T-helper 1 cell (primary cell): ENCODE results near the gene KTN1.

Experiments used
- DNase-seq, 5 donors: peaks; one replicate each; pipeline ENCODE4 v3.0.0-alpha.2; 2012 to 2020

The KTN1 gene

DNA sequence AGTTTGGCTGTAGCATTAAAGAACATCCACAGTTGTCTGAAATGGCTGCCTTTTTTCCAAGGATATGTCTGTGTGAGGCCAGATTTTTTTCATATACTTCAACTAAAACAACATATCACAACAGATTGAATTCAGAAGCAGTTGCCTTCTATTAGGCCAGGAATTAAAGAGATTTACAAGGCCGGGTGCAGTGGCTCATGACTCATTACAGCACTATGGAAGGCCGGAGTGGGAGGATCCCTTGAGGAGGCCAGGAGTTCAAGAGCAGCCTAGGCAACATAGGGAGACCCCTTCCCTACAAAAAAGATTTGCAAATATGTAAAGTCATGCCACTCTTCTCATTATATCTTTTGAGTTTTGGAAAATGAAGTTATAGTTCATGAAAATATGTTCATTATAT, 108.6 kb downstream of the KTN1 start:
- DNase-seq: no peak

DNA sequence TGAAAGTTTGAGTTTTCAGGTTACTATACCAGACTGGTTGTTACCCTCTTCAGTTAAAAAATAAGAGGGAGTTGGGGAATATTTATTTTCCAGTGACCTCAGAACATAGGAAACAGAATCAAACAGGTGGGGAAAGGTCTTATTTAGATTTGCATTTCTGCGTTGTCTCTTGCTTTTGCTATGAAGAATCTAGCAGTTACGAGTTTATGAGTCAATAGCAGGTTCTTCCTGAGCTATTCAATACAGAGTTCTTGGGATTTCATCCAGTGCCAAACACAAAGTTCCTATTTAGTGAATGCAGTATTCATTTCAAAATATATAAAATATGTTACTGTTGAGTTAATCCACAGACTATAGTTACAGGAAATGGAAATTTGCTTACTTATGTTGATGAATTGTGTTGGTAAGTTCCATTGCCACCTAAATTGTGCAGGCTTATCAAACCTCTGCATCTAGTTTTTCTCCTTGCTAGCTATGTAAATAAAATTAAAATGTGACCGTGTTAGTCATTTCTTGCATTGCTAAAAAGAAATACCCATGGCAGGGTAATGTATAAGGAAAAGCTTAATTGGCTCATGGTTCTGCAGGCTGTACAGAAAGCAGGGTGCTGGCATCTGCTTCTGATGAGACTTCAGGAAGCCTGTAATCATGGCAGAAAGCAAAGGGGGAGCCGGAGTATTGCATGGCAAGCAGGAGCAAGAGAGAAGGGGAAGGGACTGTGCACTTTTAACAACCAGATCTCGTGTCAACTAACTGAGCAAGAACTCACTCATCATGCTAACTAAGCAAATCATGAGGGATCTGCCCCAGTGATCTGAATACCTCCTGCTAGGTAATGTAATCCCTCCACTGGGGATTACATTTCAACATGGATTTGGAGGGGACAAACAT, 110.2 kb downstream of the KTN1 start:
- DNase-seq: no peak

- DNase-seq: no peak
Measured at GRCh38 chr14:55691659-55692058, 111.7 kb downstream of the KTN1 start.

- no peak for DNase-seq
Measured at GRCh38 chr14:55693904-55694303, 113.9 kb downstream of the KTN1 start.

- no peak for DNase-seq
Measured at GRCh38 chr14:55697414-55697861, 117.4 kb downstream of the KTN1 start.

DNA sequence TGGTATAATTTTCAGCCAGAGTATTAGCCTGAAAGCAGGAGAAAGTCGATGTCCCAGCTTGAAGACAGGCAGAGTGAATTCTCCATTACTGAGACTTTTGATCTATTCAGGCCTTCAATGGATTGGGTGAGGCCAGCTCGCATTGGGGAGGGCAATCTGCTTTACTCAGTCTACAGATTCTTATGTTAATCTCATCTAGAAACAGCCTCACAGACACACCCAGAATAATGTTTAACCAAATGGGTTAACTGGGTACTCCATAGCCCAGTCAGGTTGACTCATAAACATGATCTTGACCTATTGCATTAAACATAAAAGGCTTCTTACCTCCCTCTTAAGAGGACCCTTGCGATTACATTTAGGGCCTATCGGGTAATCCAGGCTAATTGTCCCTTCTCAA, 118.0 kb downstream of the KTN1 start:
- DNase-seq: no peak

- DNase-seq: no peak
Measured at GRCh38 chr14:55699131-55700057, 119.4 kb downstream of the KTN1 start.

GRCh38 chr14:55701638-55702037, 121.6 kb downstream of the KTN1 start:
- DNase-seq: no peak

DNA sequence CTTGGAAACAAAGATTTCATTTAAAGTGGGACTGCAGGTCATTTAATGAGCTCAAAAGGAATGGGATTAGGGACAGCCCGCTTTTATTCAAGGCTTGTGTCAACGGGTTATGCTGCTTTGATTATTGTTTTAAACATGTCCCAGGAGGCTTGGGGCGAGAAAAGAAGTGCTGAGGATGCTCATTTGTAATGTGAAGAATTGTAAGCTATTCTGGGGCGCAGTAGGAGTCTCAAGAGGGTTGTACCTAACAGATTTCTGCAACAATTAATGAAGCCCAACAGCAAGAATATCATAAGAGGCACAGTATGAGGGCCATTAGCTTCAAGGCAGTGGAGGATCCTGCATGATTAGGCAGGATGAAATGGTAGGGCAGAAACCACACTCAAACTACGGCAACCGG, 122.5 kb downstream of the KTN1 start:
- no peak for DNase-seq

DNA sequence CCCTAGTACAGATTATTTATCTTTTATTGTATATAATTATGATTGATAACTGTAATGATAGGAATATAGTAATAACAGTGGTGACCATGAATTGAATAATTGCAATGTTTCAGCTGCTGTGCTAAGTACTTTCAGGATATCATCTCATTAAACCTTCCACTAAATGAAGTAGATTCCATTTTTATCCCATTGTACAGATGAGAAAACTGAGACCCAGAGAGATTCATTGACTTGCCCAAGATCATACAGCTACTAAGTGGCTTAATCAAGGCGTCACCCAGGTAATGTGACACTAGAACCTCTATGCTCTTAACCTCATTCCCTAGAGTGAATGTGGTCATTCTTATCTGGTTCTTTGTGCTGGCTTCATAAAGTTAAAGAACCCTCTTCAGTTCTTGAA, 124.6 kb downstream of the KTN1 start:
- no peak for DNase-seq

DNA sequence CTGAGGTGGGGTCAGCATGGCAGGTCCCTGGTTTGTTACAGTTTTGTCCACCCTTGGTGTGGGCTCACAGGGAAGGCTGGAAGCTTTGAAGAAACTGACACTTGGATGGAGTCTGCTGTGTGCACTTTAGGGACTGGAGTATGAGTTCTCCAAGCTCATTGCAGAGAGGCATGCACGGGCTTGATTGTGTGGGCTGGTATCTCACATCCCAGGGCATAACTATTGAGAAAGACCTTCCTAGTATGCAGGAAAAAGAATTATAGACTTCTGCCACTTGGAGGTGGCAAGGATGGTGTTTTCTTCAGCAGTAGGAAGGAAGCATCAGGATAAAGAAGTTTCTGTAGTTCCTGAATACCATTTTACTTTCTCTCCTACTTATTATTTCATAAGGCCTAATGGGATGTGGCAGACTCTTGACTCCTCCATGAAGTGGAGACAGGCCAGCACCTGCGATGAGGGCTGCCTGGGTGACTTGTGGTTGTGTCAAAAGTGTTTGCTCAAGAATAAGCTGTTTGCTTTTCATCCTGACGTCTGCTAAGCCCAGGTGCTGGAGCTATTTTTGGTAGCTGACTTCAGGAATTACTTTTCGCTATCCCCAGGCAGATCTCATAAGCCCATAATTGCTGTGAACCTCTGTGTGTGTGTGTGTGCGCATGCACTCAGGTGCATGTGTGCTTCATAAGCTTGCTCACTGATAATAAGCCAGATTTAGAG, 125.8 kb downstream of the KTN1 start:
- no peak for DNase-seq

- no peak for DNase-seq
Measured at GRCh38 chr14:55706365-55706684, 126.3 kb downstream of the KTN1 start.

DNA sequence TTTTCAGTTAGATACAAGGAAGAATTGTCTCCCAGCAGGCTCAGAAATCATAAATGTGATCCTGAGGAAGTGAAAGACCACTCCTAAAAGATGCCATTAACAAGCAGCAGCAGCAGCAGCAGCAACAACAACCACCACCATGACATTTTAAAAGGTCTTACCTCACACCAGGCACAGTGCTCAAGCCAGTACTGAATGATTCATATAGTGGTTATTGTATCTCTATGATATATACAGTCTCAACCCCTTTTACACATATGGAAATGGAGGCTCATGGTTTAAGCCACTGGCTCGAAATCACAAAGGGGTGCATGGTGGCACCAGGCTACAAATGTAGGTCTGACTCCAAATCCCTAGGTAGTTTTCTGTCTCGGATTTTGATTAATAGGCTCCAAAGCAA, 126.9 kb downstream of the KTN1 start:
- no peak for DNase-seq

DNA sequence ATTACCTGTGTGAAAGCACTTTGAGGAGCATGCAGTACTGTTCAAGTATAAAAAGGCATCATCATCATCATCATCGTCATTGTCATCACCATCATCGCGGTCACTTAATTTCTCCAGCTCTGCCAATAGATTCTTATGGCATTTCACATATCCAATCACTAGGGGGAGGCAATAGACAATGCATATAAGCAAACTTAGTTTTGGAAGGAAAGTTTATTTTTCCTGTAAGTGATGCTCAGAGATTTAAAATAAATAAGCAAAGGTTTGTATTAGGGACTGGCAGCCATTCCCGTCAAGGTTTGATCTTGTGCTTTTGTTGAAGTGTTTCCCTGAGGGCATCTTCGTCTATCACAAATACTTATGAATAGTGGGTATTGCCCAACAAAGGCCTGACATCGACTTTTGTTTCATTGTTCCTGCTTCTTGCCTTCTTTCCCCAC, 127.4 kb downstream of the KTN1 start:
- DNase-seq: peak in 1 of 5 donors; percentile 37

- DNase-seq: no peak
Measured at GRCh38 chr14:55710506-55711041, 130.6 kb downstream of the KTN1 start.

- no peak for DNase-seq
Measured at GRCh38 chr14:55711175-55711811, 131.3 kb downstream of the KTN1 start.

- no peak for DNase-seq
Measured at GRCh38 chr14:55712491-55712890, 132.5 kb downstream of the KTN1 start.

DNA sequence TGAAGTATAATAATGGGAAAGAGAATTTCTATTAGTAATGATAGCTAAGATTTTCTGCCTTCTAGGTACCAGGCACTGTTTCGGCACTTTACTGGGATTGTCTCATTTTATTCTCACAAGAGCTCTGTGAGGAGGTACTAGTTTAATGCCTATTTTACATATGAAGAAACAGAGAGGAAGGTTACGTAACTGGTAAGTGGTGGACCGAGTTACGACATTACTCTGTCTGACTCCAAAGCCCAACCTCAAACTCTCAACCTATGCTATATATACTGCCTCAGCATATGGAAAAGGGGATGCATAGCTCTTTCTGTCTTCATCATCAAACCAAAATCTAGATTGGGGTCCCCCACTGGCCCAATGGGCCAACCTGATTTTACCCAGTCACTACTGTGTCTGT, 133.5 kb downstream of the KTN1 start:
- no peak for DNase-seq

- DNase-seq: no peak
Measured at GRCh38 chr14:55715889-55716288, 135.9 kb downstream of the KTN1 start.

GRCh38 chr14:55717621-55718020, 137.6 kb downstream of the KTN1 start:
- DNase-seq: no peak

- DNase-seq: no peak
Measured at GRCh38 chr14:55718551-55718950, 138.5 kb downstream of the KTN1 start.

- no peak for DNase-seq
Measured at GRCh38 chr14:55720796-55721195, 140.8 kb downstream of the KTN1 start.
